HG03280 (cell line): Measurements from ENCODE around the gene NUP93.
"Not testable (repeated sequence)": the region's sequence is repeated elsewhere in the genome, so short reads cannot be mapped to it uniquely, and the experiment has no call there.

Experiments
- ATAC-seq: cut with Tn5 transposase; IDR thresholded peaks from one replicate; pipeline ENCODE4 v1.9.1; 2021; ENCODE audit warnings: mild to moderate bottlenecking, moderate library complexity; ENCODE audit not compliant: unreplicated experiment

The NUP93 gene

DNA sequence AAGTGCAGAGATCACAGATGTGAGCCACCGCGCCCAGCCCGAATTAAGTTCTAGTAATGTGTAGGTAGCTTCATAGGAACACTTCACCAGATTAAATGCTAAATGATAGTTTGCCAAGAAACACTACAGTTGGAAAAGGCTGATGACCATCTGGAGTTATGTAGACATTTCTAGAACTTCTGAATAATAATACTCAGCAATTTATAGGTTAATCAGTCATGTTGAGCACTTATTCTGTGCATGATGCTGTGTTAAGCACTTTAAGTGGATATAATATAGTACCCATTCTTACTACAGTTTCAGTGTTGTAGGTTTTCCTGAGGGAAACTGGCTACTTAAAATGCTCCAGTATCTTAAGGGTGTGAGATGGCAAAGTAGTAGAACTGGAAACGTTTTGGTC, 45.2 kb downstream of the NUP93 start:
- no peak for ATAC-seq

DNA sequence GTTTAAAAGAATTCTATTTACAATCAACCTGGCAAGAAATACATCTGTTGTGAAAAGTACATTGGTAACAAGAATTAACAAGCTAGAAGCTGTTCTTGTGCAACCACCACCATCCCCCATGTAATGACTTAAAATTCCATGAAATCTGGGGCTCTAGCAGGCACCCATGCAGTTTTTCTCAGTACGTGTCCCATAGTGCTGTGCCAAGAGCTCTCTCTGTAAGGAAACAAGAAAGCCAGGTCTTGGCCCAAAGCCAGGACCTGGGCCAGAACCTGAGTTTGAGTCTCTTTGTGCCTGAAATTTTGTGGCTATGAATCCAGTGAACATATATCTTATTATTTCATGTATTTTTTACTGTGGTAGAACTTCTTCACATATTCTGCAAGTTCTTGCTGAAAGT, 46.6 kb downstream of the NUP93 start:
- ATAC-seq, result no peak

DNA sequence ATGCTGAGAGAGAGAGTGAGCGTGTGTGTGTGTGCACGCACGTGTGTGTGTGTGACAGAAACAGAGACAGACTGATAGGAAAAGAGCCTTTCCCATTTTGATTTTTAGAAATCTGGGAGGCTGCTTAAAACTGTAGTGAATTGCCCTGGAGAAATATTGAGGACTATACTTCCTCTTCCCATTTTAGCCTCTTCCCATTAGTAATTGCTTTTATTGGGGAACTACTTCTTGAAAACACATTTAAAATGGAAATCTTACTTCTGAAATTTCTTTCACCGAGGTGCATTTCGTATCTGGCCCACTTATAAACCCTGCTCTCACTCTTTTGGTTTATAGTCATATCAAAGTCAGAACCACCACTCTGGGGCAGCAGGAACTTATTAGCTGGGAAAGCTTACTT, 47.1 kb downstream of the NUP93 start:
- no peak for ATAC-seq

DNA sequence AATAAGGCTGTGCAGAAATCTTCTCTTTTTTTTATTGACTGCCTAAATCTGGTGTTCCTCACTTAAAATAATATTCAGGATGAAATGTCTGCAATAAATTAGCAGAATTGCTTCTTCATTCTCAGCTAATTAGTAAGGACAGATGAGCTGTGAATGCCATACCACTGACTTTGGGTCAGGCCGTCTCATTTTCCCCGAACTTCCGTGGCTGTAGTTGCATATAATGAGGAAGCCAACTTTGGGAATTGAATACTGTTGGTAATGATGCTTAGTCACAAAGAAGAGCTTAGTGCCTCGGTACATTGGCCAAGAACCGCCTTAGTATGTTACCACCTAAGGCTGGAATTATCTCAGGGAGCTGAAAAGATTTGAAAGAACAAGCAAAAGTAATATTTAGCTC, 47.6 kb downstream of the NUP93 start:
- no peak for ATAC-seq

DNA sequence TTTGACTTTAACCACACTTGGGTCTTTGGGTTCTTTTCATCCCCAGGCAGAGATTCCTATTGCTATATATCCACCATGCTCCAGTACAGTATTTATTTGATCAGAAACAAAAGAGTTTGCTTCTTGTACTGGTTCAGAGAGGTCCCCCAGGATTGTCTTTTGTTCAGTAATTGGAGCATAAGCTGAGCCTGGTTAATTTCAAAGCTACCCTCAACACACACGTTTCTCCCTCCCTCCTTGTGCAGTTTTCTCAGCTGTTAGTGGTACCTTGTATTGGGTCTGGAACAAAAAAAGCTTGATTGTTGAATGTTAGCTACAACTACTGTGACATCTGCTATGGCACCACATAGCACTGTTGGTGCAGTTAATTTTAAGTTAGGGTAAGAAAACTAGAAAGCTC, 50.0 kb downstream of the NUP93 start:
- no peak for ATAC-seq

DNA sequence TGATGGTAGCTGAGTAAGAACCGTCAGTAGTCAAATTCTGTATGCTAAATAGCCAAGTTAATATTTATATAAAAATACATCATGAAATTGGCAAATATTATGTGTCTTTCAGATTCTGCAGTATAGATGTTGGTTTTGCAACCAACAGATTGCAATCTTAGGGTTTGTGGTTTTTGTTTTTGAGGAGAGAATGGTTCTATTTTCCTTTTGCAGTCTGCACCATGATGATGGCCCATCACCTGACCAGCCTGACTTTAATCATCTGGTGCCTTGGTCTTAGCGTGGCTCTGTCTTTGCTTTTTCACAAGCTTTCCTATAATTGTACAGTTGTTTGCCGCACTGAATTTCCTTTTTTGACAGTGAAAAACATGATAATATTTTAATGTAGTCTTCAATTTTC, 50.7 kb downstream of the NUP93 start:
- ATAC-seq, result no peak

DNA sequence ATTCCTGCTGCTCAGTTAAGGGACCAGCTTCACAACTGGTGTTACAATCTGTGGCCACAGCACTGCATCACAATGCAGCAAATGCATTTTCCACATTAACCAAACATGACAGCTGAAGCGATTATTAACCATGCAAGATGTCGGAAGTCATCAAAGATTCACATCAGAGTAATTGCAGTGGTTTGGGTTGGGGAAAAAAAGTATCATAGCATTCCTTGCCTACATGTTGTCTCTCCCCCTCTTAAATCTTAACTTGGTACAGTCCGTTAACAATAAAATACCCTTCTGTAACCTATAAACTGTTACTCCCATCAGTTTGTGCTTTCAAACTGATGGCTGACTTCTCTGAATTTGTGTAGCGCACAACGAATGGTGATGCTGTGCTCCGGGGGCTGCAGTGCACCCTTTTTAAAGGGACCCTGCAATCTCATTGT, 51.6 kb downstream of the NUP93 start:
- no peak for ATAC-seq

DNA sequence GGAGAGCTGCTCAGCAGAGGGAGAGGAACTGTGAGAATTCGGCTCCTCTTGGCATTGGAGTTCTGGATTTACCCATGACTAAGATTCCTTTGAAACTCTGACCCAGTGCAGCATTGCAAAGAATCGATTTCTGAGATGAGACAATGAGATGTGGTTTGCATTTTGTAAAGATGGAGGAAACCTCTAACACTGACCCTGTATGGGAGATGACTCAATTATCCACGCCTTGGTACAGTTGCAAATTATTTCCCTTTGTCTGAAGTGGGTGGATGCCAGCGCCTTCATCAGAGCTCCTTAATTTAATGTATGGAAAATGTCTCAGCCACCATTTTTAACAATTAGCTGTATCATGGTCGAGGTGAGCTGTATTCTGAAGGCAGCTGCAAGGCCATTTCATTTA, 53.4 kb downstream of the NUP93 start:
- no peak for ATAC-seq

DNA sequence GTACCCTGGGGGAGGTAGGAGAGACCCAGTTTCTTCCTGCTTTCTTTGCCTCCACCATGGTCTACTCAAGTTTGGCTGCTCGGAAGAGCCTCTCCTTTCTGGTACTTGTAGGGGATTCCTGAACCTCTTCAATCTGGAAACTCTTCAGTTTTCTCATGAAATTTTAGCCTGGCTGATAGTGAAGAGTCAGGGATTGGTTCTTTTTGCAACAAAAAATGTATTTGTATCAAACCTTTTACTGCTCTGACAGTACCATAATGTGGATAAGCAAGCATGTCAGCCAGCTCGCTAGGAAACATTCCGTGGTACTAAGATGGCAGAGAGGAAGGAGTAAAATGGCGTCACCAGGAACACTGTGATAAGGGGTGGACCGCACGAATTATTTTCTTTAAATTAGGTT, 55.4 kb downstream of the NUP93 start:
- no peak for ATAC-seq

DNA sequence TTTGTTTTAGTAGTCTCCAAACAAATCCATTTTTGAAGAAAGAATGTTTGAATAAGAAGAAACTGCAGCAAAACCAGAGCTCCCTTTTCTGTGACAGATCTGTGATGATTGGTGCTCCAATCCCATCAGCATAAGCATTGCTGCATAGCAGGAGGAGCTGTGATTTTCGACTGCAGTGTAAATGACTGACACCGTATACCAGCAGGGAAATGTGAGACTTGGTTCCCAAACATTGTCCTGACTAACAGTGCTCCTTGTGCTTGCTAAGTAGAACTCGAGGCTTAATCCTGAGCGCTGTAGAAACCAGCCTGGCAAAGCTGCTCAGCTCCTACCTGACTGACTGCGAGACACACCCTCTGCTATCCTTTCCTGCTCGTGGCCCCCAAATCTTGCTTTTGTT, 57.2 kb downstream of the NUP93 start:
- no peak for ATAC-seq

DNA sequence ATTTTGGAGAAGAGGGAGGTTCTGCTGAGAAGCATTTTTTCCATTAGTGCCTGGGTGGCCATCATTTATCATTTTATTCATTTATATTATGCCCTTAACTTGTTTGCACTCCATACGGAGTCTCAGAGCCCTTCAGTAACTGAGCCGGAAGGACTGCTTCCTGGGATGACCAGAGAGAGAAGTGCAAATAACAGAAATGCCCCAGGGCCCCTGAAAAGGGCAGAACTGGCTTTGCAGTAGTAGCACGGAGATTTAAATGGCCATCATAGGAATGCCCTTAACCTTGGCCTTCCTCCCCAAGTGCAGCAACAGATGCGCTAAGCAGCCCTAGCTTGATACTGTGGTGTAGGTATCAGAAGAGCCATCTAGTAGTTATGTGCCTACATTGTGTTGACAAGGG, 58.5 kb downstream of the NUP93 start:
- ATAC-seq, result no peak

DNA sequence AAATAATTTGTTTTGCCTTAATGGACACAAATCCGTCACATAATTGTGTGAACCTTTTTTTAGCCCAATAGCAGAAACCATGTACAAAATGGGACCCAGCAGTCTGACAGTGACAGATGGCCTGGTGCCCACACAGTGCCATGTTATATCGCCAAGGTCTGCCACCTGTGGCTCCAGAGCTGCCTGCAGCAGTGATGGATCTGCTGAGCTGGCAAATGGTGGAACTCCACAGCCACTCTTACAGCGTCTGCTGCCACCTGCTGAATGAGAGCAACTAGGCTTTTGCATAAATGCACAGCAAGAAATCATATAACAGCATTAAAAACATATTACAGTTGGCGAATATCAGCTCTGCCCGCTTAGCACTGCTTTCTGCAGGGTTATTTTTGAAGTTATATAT, 59.4 kb downstream of the NUP93 start:
- no peak for ATAC-seq

DNA sequence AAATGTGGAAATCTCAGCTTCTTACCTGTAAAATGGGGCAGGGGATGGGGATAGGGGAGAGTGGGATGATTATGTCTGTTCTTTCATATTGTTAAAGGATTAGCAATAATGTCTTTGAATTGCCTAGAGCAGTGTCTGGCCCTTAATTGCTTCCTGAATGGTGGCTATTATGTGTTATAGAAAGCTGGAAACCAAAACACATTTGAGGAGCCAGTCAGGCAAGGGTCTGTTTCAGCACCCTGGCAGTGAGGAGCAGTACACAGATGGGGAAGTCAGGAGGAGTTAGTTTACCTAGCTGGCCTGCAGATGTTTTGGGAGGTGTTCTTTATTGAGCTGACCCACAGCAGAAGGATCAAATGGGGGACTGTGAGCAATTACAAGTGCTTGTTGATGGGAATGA, 63.0 kb downstream of the NUP93 start:
- no peak for ATAC-seq

DNA sequence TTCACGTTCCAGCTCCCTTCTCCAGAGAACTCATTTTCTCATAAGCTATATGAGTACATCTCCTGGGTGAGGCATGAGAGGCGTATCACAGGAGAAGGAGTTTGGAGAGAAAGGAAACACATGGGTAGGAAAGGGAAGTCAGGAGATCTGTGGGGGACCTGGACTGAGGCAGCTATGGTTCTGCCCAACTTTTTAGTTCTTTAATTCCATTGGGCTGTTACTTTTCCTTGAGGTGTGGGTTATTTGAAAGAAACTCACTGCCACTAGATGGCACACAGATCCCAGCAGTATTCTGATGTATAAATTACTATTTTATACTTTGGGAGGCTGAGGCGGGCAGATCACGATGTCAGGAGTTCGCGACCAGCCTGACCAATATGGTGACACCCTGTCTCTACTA, 63.6 kb downstream of the NUP93 start:
- ATAC-seq, result no peak

DNA sequence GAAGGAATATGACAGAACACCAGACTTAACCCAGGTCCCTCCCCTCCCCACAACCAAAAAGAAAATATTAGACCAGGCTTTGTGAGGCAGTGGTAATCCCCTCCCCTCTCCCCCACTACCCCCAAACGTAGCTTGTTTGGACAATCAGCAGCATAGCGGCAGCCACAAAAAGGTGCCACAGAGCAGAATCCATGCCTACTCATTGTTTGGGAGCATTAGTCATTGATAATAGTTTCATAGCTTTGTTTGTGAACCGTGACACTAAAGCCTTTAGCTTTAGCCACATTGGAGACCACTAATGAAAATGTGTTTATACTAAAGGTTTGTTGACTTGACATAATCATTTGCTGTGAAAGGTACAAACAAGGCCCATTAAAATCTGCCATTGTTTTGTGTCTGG, 65.1 kb downstream of the NUP93 start:
- no peak for ATAC-seq

DNA sequence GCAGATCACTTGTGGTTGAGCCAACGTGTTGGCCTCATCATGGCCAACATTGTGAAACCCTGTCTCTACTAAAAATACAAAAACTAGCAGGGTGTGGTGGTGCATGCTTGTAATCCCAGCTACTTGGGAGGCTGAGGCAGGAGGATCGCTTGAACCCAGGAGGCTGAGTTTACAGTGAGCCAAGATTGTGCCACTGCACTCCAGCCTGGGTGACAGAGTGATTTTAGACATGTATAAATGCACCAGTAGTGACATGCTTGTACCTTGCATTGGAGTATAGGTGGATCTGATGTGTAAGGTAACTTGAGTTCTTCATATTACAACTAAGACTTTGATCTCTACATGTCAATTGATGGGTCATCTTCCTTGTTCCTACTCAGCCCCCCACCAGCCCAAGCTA, 67.1 kb downstream of the NUP93 start:
- ATAC-seq, result not testable (repeated sequence)

DNA sequence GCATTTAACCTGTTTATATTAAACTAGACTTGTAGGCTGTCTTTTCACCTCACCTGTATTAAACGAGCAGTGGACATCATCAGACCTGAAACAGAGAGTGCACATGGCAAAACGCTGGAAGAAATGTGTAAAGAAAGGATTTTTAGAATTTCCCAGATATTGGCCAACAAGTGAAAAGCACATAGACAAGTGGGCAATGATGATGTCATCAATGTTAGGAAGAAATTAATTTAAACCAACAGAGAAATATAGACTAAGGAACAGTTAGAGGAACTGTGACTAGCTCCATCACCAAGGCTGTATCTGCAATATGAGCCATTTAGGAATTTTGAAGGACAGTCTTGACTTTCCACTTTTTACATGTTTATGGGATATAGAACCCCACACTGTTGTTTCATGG, 67.9 kb downstream of the NUP93 start:
- ATAC-seq, result no peak

DNA sequence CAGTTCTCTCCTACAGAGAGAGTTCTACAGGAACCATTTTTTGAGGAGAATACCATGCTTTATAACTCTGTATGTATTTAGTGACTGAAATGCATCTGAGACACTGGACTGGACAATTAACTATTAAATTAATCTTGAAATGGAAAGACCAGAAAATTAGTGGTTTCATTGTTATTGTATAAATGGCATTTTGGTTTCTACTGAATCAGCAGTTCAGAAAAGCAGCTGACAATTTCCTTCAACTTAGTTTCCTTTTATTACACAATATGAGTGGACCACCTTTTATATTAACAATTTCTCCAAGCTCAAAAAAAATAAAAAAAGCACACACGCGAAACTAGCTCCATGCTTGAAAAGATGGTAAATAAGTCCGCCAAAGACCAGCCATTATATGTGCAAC, 69.0 kb downstream of the NUP93 start:
- no peak for ATAC-seq

DNA sequence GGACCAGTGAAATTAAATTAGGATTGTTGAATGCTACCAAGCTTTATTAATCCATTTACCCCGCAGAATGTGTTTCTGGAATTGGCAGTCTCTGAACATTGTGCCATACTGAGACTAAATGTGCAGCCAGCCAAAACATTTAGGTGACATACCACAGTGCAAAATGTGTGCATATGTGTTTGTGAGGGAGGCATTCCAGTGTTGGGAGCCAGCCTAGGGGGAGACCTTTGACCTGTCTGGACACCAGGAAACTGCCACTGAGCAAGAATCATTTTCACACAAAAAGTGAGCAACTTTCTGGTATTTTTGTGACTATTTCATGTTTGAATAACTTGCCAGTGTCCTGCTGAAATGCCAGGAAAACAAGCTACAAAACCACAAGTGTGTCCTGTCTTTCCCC, 70.4 kb downstream of the NUP93 start:
- no peak for ATAC-seq

DNA sequence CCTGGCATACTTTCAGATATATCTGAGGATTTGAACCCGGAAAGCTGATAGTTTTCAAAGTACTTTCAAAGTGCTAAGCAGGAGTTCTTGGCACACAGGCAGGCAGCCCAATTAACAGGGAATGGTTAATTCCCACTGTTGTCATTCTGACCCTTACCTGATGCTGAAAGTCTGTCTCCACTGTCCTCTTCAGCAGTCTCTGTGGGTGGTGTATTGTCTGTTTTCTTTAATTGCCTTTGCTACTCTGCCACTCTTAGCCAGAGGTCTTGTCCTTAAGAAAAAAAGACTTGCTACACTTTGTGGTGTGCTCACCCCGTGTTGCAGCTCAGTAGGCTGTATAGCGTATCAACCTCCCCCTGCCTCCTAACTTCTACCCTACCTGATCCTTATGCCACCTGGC, 71.8 kb downstream of the NUP93 start:
- ATAC-seq, result no peak

DNA sequence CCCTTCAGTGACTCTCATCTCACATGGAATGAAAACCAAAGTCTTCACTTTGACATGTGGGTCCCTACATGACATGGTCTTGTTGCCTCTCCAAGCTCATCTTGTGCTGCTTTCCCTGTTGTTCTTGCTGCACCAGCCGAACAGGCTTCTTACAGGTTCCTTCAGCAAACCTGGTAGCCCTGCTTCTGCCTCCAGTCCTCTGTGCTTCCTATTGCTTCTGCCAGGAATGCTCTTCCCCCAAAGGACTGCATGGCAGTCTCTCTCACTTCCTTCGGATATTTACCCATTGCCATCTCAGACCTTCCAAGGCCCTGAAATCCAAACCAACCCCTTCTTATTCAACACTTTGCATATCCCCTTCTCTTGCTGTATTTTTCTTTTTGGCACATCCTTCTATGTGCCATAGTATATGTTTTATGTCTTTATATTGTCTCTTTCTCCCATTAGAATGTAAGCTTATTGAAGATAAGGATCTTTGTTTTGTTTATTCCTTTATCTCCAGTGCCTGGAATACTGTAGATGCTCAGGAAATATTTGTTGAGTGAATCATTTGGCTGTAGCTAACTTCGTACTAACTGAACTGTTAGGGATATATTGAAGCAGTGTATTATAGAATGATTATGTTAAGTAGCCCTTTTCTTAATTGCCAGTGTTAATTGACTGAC, 77.2 kb downstream of the NUP93 start:
- no peak for ATAC-seq

DNA sequence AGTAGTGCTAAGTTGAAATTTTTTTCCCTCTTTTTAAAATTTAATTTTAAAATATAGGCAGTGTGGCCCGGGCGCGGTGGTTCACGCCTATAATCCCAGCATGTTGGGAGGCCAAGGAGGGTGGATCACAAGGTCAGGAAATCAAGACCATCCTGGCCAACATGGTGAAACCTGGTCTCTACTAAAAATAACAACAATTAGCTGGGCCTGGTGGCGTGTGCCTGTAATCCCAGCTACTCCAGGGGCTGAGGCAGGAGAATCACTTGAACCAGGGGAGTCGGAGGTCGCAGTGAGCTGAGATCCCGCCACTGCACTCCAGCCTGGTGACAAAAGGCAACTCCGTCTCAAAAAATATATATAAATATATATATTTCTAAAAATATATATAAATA, 77.7 kb downstream of the NUP93 start:
- ATAC-seq, result not testable (repeated sequence)

DNA sequence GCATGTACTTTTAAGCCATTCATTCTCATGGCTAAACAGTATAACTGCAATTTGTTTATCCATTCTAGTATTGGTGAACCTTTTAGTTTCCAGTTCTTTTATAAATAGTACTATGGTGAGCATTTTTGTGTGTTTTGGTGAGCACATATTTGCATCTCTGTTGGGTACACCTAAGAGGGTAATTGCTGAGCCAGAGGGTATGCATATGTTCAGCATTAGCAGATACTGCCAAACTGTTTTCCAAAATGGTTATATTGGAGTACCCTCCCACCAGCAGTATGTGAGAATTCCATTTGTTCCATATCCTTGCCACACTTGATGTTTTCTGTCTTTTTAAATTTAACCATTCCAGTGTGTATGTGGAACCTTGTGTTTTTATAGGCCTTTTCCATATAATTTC, 81.0 kb downstream of the NUP93 start:
- ATAC-seq, result no peak

DNA sequence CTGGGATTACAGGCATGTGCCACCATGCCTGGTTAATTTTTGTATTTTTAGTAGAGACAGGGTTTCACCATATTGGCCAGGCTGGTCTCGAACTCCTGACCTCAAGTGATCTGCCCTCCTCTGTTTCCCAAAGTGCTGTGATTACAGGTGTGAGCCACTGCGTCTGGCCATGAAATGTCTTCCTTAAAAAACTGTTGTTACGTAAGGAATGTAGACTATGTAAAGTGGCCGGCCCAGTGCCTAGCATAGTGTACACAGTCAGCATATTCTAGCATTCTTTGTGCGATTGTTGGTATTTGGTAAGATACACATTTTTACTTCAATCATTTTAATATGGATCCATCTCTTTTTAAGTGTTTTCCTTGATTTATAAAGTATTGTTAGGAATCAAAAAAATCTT, 81.7 kb downstream of the NUP93 start:
- not testable (repeated sequence) for ATAC-seq
